ENCODE results near the gene CYTH1. TPM values are rescaled to one million over a fixed set of nuclear protein-coding genes. Genes with fewer than 3 reads are reported as not detected.

The CYTH1 gene
- total RNA-seq, 1 experiment from 2014 or later: 9.7 TPM

GRCh38 chr17:78677303-78678221 is 104.5 kb downstream of the CYTH1 start:
- no peak for DNase-seq
- Histone ChIP-seq H3K9ac (ENCODE audit: extremely low read depth, insufficient read length, low read length) (no peak overlapping the region), H3K56ac (ENCODE audit: insufficient read length, low read depth, low read length) (no peak overlapping the region), H4K20me1 (ENCODE audit: control insufficient read depth, insufficient read depth, insufficient read length) (peaks cover 2% of the 10 kb centered on the region), H2BK120ac (ENCODE audit: low read depth, low read length, poor library complexity, severe bottlenecking) (no peak overlapping the region), H3K4me1 (ENCODE audit: insufficient read depth, low read length) (no peaks in the 10 kb centered on the region), H4K91ac (ENCODE audit: insufficient read length, low read depth, low read length) (no peak overlapping the region), H4K5ac (ENCODE audit: insufficient read length, low read depth, low read length) (no peak overlapping the region), H2BK15ac (ENCODE audit: low read depth, low read length) (no peak overlapping the region), H2BK12ac (ENCODE audit: insufficient read length, low read depth, low read length) (no peak overlapping the region), H2BK20ac (ENCODE audit: low read depth, low read length, poor library complexity, severe bottlenecking) (no peak overlapping the region), H4K8ac (replicated peaks; ENCODE audit: insufficient read length, low read depth, low read length) (no peak overlapping the region), H3K79me1 (ENCODE audit: insufficient read depth, low read depth, low read length, poor library complexity, severe bottlenecking) (no peaks in the 10 kb centered on the region), H3K9me3 (ENCODE audit: control insufficient read depth, low read depth, low read length) (no peaks in the 10 kb centered on the region), H3K14ac (ENCODE audit: insufficient read depth, low read length) (no peak overlapping the region; the same call in 1 of the 2 replicates), H3K18ac (ENCODE audit: insufficient read length, low read depth, low read length) (no peak overlapping the region), H2AK5ac (ENCODE audit: insufficient read length, low read length) (no peak overlapping the region), H3K27me3 (ENCODE audit: insufficient read depth, low read length) (no peaks in the 10 kb centered on the region), H3K4ac (ENCODE audit: low read depth, low read length) (no peak overlapping the region), H3K4me2 (ENCODE audit: insufficient read depth, insufficient read length, low read length) (no peak overlapping the region), H2BK5ac (ENCODE audit: insufficient read length, low read length) (no peak overlapping the region), H3K23me2 (ENCODE audit: insufficient read length, low read depth, low read length, poor library complexity, severe bottlenecking) (no peaks in the 10 kb centered on the region), H2AFZ (ENCODE audit: low read length) (no peak overlapping the region), H3K79me2 (ENCODE audit: insufficient read depth, low read length) (no peaks in the 10 kb centered on the region), H3K27ac (ENCODE audit: insufficient read length, low read depth, low read length) (no peak overlapping the region), H3K23ac (ENCODE audit: insufficient read length, low read depth, low read length) (no peak overlapping the region), H3T11ph (ENCODE audit: low read length) (no peak overlapping the region)
- Mint-ChIP-seq H3K36me3 (ENCODE audit: insufficient read depth in 1 of 3, low read depth in 3 of 3) (peaks cover 0 to 8% (median 5%) of the 10 kb centered on the region in 3 experiments; a peak in 4 of 7 replicates), H3K4me3 (no peak overlapping the region), H3K27ac (no peak overlapping the region; a peak in 1 of 7 replicates), H3K9me3 (no peaks in the 10 kb centered on the region), H3K4me1 (peaks cover 14 to 18% of the 10 kb centered on the region in 2 experiments), H3K27me3 (ENCODE audit: low read depth) (no peaks in the 10 kb centered on the region)
- no peak for TF ChIP-seq CTCF (conservative IDR thresholded peaks at IDR 0.05)
- no CpG with 5 or more reads among the region's 25 CpGs for WGBS (ENCODE audit: extremely low coverage, insufficient read length, low lambda C conversion rate)
